ENCODE data around the gene PPA2. TPM values are rescaled to one million over a fixed set of nuclear protein-coding genes. Genes with fewer than 3 reads are reported as not detected.

Gene PPA2
- total RNA-seq, 1 donor from 2014 or later: 54.3 TPM

- H3K36me3 Mint-ChIP-seq (ENCODE audit: low read depth): no peaks in the 10 kb centered on the region
- no peak overlapping the region for H3K4me3 Mint-ChIP-seq
Measured at GRCh38 chr4:105490523-105490922, 16.7 kb upstream of the PPA2 start.

GRCh38 chr4:105483840-105484239 is 10.0 kb upstream of the PPA2 start:
- DNase-seq: no peak
- no peak overlapping the region for H3K27ac Mint-ChIP-seq
- no peaks in the 10 kb centered on the region for H3K36me3 Mint-ChIP-seq (ENCODE audit: low read depth)
- H3K27me3 Mint-ChIP-seq: peaks cover 10% of the 10 kb centered on the region
- ATAC-seq (ENCODE audit: low read depth): no peak
- CTCF ChIA-PET: no interaction called here
- intact Hi-C loops (cut with micrococcal nuclease): no loop called here
- no peak overlapping the region for H3K4me3 Mint-ChIP-seq
- H3K9me3 Mint-ChIP-seq: peaks cover 10% of the 10 kb centered on the region
- H3K4me1 Mint-ChIP-seq: no peaks in the 10 kb centered on the region
- no peak for TF ChIP-seq CTCF (IDR thresholded peaks at IDR 0.05)
- POLR2A ChIA-PET: no interaction called here

More at GRCh38 chr4:105490523-105490922, 16.7 kb upstream of the PPA2 start:
- no peak overlapping the region for H3K27ac Mint-ChIP-seq
- DNase-seq: no peak
- intact Hi-C loops (cut with micrococcal nuclease): no loop called here
- no peak for TF ChIP-seq CTCF (IDR thresholded peaks at IDR 0.05)
- peaks cover 18% of the 10 kb centered on the region for H3K9me3 Mint-ChIP-seq
- peaks cover 15% of the 10 kb centered on the region for H3K27me3 Mint-ChIP-seq
- H3K4me1 Mint-ChIP-seq: peaks cover 4% of the 10 kb centered on the region
- POLR2A ChIA-PET: no interaction called here
- CTCF ChIA-PET: no interaction called here
- no peak for ATAC-seq (ENCODE audit: low read depth)

- ATAC-seq (ENCODE audit: low read depth) (peak; percentile 1), DNase-seq (no peak)
- POLR2A ChIA-PET: interaction anchor here (0.6 to 3.3 kb wide), 13 partner anchors 169 to 543 kb away, joined by 3 to 34 read pairs (median 5); partner anchors contain the start of genes GSTCD, INTS12 and TET2
- no peaks in the 10 kb centered on the region for H3K27me3 Mint-ChIP-seq
- H3K9me3 Mint-ChIP-seq: no peaks in the 10 kb centered on the region
- CTCF ChIA-PET: interaction anchor here (0.6 to 2.8 kb wide), 29 partner anchors 8 to 763 kb away, joined by 3 to 33 read pairs (median 3); partner anchors contain the start of gene TET2
- peak overlapping the region; percentile 99 for H3K4me3 Mint-ChIP-seq
- peaks cover 30% of the 10 kb centered on the region for H3K4me1 Mint-ChIP-seq
- peaks cover 8% of the 10 kb centered on the region for H3K36me3 Mint-ChIP-seq (ENCODE audit: low read depth)
- intact Hi-C loops (cut with micrococcal nuclease): loop anchor here (1.0 to 10.0 kb wide), 8 partner anchors 234 to 1457 kb away; partner anchors contain the start of genes GSTCD and INTS12
- peak overlapping the region; percentile 98 for H3K27ac Mint-ChIP-seq
- TF ChIP-seq CTCF (IDR thresholded peaks at IDR 0.05): peak; percentile 66
Measured at GRCh38 chr4:105474099-105474518, 247 bp upstream of the PPA2 start.

- Mint-ChIP-seq H3K27ac (peak overlapping the region; percentile 98), H3K27me3 (no peaks in the 10 kb centered on the region), H3K9me3 (no peaks in the 10 kb centered on the region), H3K36me3 (ENCODE audit: low read depth) (peaks cover 12% of the 10 kb centered on the region), H3K4me3 (peak overlapping the region; percentile 99), H3K4me1 (peaks cover 33% of the 10 kb centered on the region)
- ChIA-PET POLR2A (interaction anchor here (0.7 to 3.3 kb wide), 12 partner anchors 19 to 542 kb away, joined by 3 to 34 read pairs (median 6); partner anchors contain the start of genes GSTCD, INTS12 and TET2), CTCF (interaction anchor here (0.6 to 2.8 kb wide), 16 partner anchors 13 to 1323 kb away, joined by 3 to 33 read pairs (median 6); partner anchors contain the start of gene TET2)
- ATAC-seq (ENCODE audit: low read depth): peak; percentile 11
- TF ChIP-seq CTCF (IDR thresholded peaks at IDR 0.05): no peak
- intact Hi-C loops (cut with micrococcal nuclease): loop anchor here (1.0 to 10.0 kb wide), 10 partner anchors 167 to 1456 kb away; partner anchors contain the start of genes AIMP1, TBCK and TET2
- DNase-seq: no peak
Measured at GRCh38 chr4:105472871-105473323, 965 bp downstream of the PPA2 start.

GRCh38 chr4:105471566-105472176 is 2.2 kb downstream of the PPA2 start:
- no peaks in the 10 kb centered on the region for H3K9me3 Mint-ChIP-seq
- H3K36me3 Mint-ChIP-seq (ENCODE audit: low read depth): peaks cover 20% of the 10 kb centered on the region
- H3K4me3 Mint-ChIP-seq: peak overlapping the region; percentile 59
- H3K27me3 Mint-ChIP-seq: no peaks in the 10 kb centered on the region
- DNase-seq (no peak), ATAC-seq (ENCODE audit: low read depth) (peak; percentile 35)
- H3K27ac Mint-ChIP-seq: peak overlapping the region; percentile 13
- peaks cover 37% of the 10 kb centered on the region for H3K4me1 Mint-ChIP-seq
- peak; percentile 38 for TF ChIP-seq CTCF (IDR thresholded peaks at IDR 0.05)
- intact Hi-C loops (cut with micrococcal nuclease): loop anchor here (1.0 to 10.0 kb wide), 8 partner anchors 279 to 1454 kb away; no protein-coding TSS in a partner anchor
- ChIA-PET CTCF (interaction anchor here (0.7 to 2.7 kb wide), 10 partner anchors 244 to 542 kb away, joined by 3 to 29 read pairs (median 4); partner anchors contain the start of gene TET2), POLR2A (interaction anchor here (1.0 to 3.3 kb wide), 2 partner anchors 18 to 324 kb away, joined by 3 to 34 read pairs; partner anchors contain the start of gene TET2)

All from activated B cell treated with CpG ODN at 0.5 μM for 24 hours (primary cell).